ENCODE data around the gene OR51V1.

OR51V1 gene

GRCh38 chr11:5230266-5230665 is 29.8 kb upstream of the OR51V1 start:
- no peak for DNase-seq (ENCODE audit: low read depth, low spot score)

DNA sequence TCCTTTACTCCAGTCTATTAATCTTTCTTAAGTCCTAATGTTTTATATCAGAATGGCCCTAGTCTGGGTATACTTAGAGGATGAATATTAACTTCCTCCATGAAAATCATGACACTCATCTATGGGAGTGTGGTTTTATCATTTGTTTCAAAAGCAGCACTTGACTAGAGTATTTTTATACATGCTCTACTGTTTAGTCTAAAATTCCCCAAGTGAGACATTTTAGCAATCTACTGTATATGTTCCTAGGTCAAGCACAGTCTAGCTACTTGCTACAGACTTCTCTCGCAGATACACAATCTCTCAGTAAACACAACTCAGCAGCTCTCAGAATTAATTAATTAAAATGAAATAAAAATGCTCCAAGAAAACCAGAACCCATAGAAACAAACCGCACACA is 29.3 kb upstream of the OR51V1 start:
- DNase-seq (ENCODE audit: low read depth, low spot score): no peak

DNA sequence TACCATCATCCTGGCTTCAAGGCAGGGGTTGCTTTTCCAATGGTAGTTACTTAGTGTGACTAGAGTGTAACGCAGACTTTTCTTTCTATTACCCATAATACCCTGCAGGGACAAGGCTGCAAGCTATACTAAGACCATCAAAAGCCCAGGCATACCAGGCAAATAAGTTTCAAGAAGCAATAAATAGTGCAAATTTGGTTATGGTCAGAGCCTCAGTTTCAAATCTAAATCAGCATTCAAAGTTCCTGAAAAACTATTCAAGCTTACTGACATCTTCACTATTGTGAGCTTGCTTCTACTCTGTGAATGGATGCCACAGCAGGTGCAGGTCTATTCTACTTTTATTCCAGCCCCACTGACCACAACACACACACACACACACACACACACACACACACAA is 28.9 kb upstream of the OR51V1 start:
- no peak for DNase-seq (ENCODE audit: low read depth, low spot score)

DNA sequence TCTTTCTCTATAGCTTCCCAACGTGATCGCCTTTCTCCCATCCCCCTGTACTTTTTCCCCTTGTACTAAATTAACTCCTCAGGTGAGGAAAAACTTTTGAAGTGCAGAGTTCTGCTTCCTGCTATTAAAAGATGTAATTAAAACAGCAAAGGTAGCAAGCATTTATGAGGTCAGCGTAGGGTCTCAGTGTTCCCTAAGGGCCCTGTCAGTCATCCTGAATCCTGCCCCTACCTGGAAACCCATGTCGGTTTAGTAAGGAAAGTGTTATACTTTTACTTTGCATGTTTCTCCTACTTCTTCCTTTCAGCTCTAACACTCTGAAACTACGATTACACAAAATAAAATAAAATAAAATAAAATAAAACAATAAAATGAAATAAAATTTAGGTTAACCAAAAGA is 27.6 kb upstream of the OR51V1 start:
- DNase-seq (ENCODE audit: low read depth, low spot score): no peak

DNA sequence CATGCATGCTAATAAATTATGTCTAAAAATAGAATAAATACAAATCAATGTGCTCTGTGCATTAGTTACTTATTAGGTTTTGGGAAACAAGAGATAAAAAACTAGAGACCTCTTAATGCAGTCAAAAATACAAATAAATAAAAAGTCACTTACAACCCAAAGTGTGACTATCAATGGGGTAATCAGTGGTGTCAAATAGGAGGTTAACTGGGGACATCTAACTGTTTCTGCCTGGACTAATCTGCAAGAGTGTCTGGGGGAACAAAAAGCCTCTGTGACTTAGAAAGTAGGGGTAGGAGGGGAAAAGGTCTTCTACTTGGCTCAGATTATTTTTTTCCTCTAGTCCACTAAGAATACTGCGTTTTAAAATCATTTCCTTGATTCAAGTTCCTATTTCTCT is 27.2 kb upstream of the OR51V1 start:
- no peak for DNase-seq (ENCODE audit: low read depth, low spot score)

DNA sequence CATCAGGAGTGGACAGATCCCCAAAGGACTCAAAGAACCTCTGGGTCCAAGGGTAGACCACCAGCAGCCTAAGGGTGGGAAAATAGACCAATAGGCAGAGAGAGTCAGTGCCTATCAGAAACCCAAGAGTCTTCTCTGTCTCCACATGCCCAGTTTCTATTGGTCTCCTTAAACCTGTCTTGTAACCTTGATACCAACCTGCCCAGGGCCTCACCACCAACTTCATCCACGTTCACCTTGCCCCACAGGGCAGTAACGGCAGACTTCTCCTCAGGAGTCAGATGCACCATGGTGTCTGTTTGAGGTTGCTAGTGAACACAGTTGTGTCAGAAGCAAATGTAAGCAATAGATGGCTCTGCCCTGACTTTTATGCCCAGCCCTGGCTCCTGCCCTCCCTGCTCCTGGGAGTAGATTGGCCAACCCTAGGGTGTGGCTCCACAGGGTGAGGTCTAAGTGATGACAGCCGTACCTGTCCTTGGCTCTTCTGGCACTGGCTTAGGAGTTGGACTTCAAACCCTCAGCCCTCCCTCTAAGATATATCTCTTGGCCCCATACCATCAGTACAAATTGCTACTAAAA is 26.3 kb upstream of the OR51V1 start, which contains the start of gene HBB:
Gene HBB (minus strand): TSS at position 340 of the 579 bp plus-strand sequence. CDS start 50 bp downstream, at position 290.
- DNase-seq (ENCODE audit: low read depth, low spot score): no peak

- no peak for DNase-seq (ENCODE audit: low read depth, low spot score)
Measured at GRCh38 chr11:5225480-5225871, 25.0 kb upstream of the OR51V1 start.

DNA sequence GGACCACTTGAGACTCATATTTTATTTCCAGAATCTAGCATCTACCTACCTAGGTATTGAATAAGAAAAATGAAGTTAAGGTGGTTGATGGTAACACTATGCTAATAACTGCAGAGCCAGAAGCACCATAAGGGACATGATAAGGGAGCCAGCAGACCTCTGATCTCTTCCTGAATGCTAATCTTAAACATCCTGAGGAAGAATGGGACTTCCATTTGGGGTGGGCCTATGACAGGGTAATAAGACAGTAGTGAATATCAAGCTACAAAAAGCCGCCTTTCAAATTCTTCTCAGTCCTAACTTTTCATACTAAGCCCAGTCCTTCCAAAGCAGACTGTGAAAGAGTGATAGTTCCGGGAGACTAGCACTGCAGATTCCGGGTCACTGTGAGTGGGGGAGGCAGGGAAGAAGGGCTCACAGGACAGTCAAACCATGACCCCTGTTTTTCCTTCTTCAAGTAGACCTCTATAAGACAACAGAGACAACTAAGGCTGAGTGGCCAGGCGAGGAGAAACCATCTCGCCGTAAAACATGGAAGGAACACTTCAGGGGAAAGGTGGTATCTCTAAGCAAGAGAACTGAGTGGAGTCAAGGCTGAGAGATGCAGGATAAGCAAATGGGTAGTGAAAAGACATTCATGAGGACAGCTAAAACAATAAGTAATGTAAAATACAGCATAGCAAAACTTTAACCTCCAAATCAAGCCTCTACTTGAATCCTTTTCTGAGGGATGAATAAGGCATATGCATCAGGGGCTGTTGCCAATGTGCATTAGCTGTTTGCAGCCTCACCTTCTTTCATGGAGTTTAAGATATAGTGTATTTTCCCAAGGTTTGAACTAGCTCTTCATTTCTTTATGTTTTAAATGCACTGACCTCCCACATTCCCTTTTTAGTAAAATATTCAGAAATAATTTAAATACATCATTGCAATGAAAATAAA is 24.3 kb upstream of the OR51V1 start:
- no peak for DNase-seq (ENCODE audit: low read depth, low spot score)

DNA sequence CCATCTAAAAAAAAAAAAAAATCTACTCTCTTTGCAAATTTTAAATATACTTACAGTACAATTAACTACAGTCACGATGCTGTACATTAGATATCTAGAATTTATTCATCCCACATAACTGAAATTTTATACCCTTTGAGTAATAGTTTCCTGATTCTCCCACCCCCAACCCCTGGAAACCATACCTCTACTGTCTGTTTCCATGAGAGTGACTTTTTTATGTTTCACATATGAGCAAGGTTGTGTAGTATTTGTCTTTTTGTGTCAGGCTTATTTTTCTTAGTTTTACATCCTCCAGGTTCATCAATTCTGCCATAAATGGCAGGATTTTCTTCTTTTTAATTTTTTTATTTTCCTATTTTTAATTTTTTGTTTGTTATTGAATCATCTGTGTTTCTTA is 23.2 kb upstream of the OR51V1 start:
- no peak for DNase-seq (ENCODE audit: low read depth, low spot score)

- no peak for DNase-seq (ENCODE audit: low read depth, low spot score)
Measured at GRCh38 chr11:5223146-5223545, 22.7 kb upstream of the OR51V1 start.

DNA sequence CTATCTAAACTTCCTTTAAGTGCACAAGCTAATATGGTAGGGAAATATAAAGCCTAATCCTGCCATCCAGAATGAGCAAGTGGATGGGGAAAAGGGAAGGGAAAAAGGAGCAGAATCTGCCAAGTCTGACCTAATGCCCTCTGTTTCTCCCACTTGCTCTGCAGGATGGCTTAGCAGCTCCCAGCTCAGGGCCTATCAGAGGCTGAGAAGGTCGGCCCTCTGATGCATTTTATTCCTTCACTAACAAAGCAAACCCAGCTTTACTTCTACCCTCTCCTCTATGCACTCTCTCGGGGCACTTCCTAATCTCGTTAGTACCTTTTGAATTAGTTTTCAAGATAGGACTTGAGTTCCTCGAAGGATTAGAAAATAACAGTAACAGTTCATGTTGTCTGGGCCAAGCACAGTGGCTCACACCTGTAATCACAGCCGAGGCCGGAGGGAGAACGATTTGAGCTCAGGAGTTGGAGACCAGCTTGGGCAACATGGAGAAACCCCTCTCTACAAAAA is 9.9 kb upstream of the OR51V1 start:
- DNase-seq (ENCODE audit: low read depth, low spot score): no peak

DNA sequence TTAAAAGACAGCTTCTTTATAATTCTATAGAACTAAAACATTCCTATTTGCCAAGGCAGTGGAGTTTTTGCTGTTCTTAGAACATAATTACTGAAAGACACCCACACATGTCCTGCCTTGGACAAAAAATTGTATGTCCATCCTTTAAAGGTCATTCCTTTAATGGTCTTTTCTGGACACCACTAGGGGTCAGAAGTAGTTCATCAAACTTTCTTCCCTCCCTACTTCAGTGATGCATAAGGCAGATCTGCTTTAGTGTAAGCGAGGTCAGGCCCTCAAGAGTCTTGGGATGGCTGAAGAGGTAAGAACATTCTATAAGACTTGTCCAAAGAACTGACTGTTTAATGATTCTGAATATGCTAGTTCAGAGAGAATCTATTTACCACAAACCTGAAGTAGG is 4.3 kb upstream of the OR51V1 start:
- DNase-seq (ENCODE audit: low read depth, low spot score): peak; percentile 40

GRCh38 chr11:5203366-5203765 is 2.9 kb upstream of the OR51V1 start:
- no peak for DNase-seq (ENCODE audit: low read depth, low spot score)

- DNase-seq (ENCODE audit: low read depth, low spot score): no peak
Measured at GRCh38 chr11:5198285-5198684, 2.2 kb downstream of the OR51V1 start.

DNA sequence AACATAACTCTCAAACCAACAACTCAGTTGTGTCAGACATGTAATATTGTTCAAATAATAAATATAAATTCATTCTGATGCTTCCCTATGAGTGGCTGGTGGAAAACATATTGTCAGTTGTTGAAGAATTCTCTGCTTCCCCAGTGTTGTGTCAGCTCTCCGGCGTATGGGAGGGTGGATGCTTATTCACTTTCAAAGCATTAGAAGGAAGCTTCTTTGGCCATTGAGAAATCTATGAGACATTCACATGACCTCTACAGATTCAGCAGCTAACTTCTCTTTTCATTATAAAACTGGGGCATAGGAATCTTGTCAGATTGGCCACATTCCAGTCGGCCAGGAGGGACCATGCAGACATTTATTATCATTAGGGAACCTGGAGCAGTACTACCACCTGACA is 2.9 kb downstream of the OR51V1 start:
- DNase-seq (ENCODE audit: low read depth, low spot score): no peak

GRCh38 chr11:5196731-5197130 is 3.8 kb downstream of the OR51V1 start:
- DNase-seq (ENCODE audit: low read depth, low spot score): no peak

DNA sequence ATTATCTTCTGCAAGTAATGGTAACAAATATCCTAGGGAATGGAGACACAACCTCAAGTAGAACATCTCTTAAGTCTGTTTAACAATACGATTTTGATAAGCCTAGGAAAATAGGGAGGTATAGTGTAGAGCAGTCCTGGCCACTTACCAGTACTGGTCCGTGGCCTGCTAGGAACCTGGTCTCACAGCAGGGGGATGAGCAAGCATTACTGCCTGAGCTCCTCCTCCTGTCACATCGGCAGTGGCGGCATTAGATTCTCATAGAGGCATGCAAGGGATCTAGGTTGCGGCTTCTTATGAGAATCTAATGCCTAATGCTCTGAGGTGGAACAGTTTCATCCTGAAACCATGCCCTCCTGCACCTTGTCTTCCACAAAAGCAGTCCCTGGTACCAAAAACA is 4.4 kb downstream of the OR51V1 start:
- no peak for DNase-seq (ENCODE audit: low read depth, low spot score)

GRCh38 chr11:5192738-5193137 is 7.7 kb downstream of the OR51V1 start:
- no peak for DNase-seq (ENCODE audit: low read depth, low spot score)

DNA sequence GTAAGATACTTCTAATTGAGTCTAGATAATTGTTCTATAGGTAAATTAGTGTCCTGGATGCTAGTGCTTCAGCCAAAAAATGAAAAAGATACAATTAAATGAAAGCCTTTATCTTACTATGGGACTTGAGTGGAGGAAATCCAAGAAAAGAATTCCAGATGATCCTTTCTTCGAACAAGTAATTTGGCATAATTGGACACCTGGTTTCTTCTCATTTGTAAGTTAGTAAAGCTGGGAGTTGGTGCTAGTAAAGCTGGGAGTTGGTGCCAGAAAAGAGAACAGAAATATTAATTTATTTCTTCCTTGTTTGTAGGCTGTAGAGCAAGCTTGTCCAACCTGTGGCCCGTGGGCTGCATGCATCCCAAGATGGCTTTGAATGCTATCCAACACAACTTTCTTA is 12.3 kb downstream of the OR51V1 start:
- DNase-seq (ENCODE audit: low read depth, low spot score): no peak

DNA sequence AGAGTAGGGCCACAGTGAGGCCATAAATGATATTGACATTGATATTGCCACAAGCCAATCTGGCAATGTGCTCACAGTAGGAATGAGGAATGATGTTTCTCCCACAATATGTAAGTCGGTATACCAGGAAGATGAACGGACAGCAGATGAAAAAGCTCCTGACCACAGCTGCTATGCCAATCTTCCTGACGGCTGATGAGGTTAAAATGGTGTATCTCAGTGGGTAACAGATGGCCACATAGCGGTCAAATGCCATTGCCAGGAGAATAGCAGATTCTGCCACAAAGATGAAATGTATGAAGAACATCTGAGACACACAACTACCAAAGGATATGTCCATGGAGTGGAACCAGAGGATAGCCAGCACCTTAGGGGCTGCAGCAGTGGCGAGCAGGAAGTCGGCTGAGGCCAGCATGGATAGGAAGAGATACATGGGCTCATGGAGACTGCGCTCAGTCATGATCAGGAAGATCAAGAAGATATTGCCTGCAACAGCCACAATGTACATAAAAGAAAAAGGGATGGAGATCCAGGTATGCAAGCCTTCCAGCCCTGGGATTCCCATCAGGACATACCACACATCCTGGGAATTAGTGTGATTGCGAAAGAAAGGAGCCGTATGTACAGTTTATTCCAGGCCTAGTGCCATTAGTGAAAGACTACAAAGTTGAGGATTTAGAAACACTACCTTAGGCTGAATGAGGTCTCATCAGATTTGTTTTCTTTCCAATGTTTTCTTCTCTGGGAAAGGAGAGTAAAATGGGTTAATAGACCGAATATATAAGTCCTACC is 22.2 kb downstream of the OR51V1 start:
- no peak for DNase-seq (ENCODE audit: low read depth, low spot score)

DNA sequence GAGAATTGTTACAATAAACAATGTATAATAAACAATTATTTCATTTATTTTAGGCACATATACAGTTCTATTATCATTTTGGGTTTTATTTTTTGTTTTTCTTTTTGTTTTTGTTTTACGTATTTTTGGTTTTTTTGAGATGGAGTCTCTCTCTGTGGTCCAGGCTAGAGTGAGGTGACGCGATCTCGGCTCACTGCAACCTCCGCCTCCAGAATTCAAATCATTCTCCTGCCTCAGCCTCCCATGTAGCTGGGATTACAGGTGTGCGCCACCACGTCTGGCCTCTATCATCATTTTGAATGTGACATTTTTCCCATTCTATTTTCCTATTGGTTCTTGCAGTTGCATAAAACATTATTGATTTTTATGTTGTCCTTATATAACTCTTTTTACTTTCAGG is 25.5 kb downstream of the OR51V1 start:
- DNase-seq (ENCODE audit: low read depth, low spot score): no peak

- no peak for DNase-seq (ENCODE audit: low read depth, low spot score)
Measured at GRCh38 chr11:5171856-5172255, 28.6 kb downstream of the OR51V1 start.

Measured in iPS DF 19.7 (cell line).